ENCODE data around the gene TBPL2.

DNA sequence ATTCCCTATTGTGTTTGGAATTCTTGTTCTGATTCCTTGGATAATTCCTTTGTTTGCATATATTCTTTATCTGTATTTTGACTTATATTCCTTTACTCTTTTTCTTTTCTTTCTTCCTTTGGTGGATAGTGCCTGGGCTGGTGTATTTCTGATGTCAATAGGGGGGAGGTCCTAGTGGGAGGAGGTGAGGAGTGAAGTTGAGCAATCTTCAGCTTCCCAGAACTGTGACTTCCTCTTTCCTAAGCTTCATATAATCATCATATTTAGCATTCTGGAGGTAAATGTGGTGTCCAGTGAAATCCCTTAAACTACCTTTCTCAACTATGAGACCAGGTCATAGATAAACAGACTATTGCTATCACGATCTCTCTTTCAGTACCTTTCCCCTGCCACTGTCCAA is 29.6 kb upstream of the TBPL2 start:
- TF ChIP-seq CTCF (IDR thresholded peaks at IDR 0.05) (no peak), POLR2AphosphoS5 (IDR thresholded peaks at IDR 0.05) (no peak), POLR2A (IDR thresholded peaks at IDR 0.05) (no peak)
